RWPE2 (cell line): ENCODE data around the gene TMEM222.

Experiments
- ATAC-seq: fragments of 200-7000 bp; cut with Tn5 transposase; 3 replicates; pipeline ENCODE4 v1.9.1; 2021; ENCODE audit warnings: low read depth
- DNase-seq: peaks from one replicate; pipeline ENCODE4 v3.0.0-alpha.2; 2020; ENCODE audit warnings: low spot score
- H3K27ac ChIP-seq: fragments of 450-650 bp; 2 replicates; pipeline ENCODE4 v1.5.1; 2017; ENCODE audit warnings: mild to moderate bottlenecking; ENCODE audit not compliant: poor library complexity, severe bottlenecking
- H3K27me3 ChIP-seq: fragments of 250-450 bp; sonication (Bioruptor Pico); 2 replicates; pipeline ENCODE4 v1.5.1; 2021; ENCODE audit warnings: mild to moderate bottlenecking, moderate library complexity; ENCODE audit not compliant: insufficient read depth, poor library complexity, severe bottlenecking
- H3K36me3 ChIP-seq: fragments of 250-450 bp; sonication (Bioruptor Pico); 2 replicates; pipeline ENCODE4 v1.5.1; 2020; ENCODE audit warnings: low read depth, mild to moderate bottlenecking, moderate library complexity
- H3K4me1 ChIP-seq: fragments of 250-450 bp; sonication (Bioruptor Pico); 2 replicates; pipeline ENCODE4 v1.5.1; 2021; ENCODE audit warnings: mild to moderate bottlenecking, moderate library complexity; ENCODE audit not compliant: insufficient read depth, poor library complexity, severe bottlenecking
- H3K4me3 ChIP-seq: fragments of 250-450 bp; sonication (Bioruptor Pico); 2 replicates; pipeline ENCODE4 v1.5.1; 2021; ENCODE audit warnings: mild to moderate bottlenecking, moderate library complexity; ENCODE audit not compliant: severe bottlenecking
- H3K9me3 ChIP-seq: fragments of 250-450 bp; sonication (Bioruptor Pico); 2 replicates; pipeline ENCODE4 v1.5.1; 2021; ENCODE audit warnings: mild to moderate bottlenecking, moderate library complexity; ENCODE audit not compliant: severe bottlenecking
- CTCF ChIP-seq: fragments of 450-650 bp; IDR thresholded peaks from one replicate; pipeline ENCODE4 v1.5.1; 2017; ENCODE audit warnings: mild to moderate bottlenecking, moderate library complexity; ENCODE audit not compliant: poor library complexity, severe bottlenecking

TMEM222 gene

GRCh38 chr1:27342778-27343638 is 21.0 kb downstream of the TMEM222 start:
- peak overlapping the region; percentile 37 for H3K4me3 ChIP-seq
- no peak for TF ChIP-seq CTCF
- H3K9me3 ChIP-seq: no peaks in the 10 kb centered on the region
- H3K4me1 ChIP-seq: peaks cover 26% of the 10 kb centered on the region
- DNase-seq (peak; percentile 98), ATAC-seq (peak; percentile 82)
- H3K27me3 ChIP-seq: no peaks in the 10 kb centered on the region
- H3K27ac ChIP-seq: peak overlapping the region; percentile 92
- peaks cover 12% of the 10 kb centered on the region; the same call in 1 of the 2 replicates for H3K36me3 ChIP-seq

DNA sequence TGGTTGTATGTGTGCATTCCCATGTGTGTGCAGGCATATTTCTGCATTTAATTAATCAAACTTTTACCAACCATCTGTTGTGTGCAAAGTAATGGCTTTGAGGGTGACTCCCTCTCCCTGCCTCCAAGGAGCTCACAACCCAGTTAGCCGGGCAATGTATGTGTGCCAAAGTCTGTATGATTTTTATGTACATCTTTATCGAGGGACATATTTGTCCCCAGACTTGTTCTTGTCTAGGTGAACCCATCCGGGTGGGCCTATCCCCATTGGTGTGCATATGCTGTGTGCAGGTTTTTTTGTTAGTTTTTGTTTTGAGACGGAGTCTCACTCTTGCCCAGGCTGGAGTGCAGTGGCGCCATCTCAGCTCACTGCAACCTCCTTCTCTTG is 21.7 kb downstream of the TMEM222 start:
- no peaks in the 10 kb centered on the region for H3K9me3 ChIP-seq
- H3K27me3 ChIP-seq: no peaks in the 10 kb centered on the region
- H3K4me3 ChIP-seq: peak overlapping the region; percentile 37
- H3K27ac ChIP-seq: peak overlapping the region; percentile 92
- peaks cover 27% of the 10 kb centered on the region for H3K4me1 ChIP-seq
- DNase-seq: no peak
- peaks cover 12% of the 10 kb centered on the region; the same call in 1 of the 2 replicates for H3K36me3 ChIP-seq
- TF ChIP-seq CTCF: no peak
- ATAC-seq: no peak

GRCh38 chr1:27345272-27345671 is 23.3 kb downstream of the TMEM222 start:
- peaks cover 14% of the 10 kb centered on the region for H3K36me3 ChIP-seq
- peaks cover 34% of the 10 kb centered on the region for H3K4me1 ChIP-seq
- no peaks in the 10 kb centered on the region for H3K27me3 ChIP-seq
- ATAC-seq (no peak), DNase-seq (no peak)
- no peak overlapping the region for H3K27ac ChIP-seq
- H3K4me3 ChIP-seq: no peak overlapping the region
- no peaks in the 10 kb centered on the region for H3K9me3 ChIP-seq
- no peak for TF ChIP-seq CTCF

DNA sequence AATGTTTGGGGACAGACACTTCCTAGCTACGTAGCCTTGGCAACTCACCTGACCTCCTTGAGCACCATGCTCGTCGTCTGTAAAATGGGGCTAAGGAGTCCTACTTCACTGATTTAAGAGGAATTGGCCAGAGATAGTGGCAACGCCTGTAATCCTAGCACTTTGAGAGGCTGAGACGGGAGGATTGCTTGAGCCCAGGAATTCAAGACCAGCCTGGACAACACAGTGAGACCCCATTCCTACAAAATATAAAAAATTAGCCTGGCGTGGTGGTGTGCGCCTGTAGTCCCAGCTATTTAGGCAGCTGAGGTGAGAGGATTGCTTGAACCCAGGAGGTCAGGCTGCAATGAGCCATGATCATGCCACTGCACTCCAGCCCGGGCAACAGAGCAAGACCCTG is 24.4 kb downstream of the TMEM222 start:
- DNase-seq: no peak
- H3K9me3 ChIP-seq: no peaks in the 10 kb centered on the region
- no peak overlapping the region for H3K4me3 ChIP-seq
- H3K36me3 ChIP-seq: peaks cover 18% of the 10 kb centered on the region
- no peak for TF ChIP-seq CTCF
- peaks cover 25% of the 10 kb centered on the region for H3K4me1 ChIP-seq
- no peak for ATAC-seq
- H3K27me3 ChIP-seq: no peaks in the 10 kb centered on the region
- no peak overlapping the region for H3K27ac ChIP-seq
